Lower leg skin (tissue), 3 donors: ENCODE data around the gene SH2D2A.

Experiments
- CTCF ChIP-seq, 3 donors: fragments of 450-650 bp; IDR thresholded peaks; one replicate each; pipeline ENCODE4 v1.5.1; 2016; ENCODE audit warnings: antibody characterized with exemption in 3 of 3, mild to moderate bottlenecking in 3 of 3, moderate library complexity in 2 of 3
- POLR2A ChIP-seq, 2 donors: fragments of 450-650 bp; IDR thresholded peaks; one replicate each; pipeline ENCODE4 v1.6.1; 2016 to 2017; ENCODE audit warnings: antibody characterized with exemption in 2 of 2, mild to moderate bottlenecking in 1 of 2, moderate library complexity in 1 of 2

GRCh38 chr1:156797212-156797871 is 19.3 kb downstream of the SH2D2A start:
- TF ChIP-seq CTCF (IDR thresholded peaks at IDR 0.05) (no peak), POLR2A (IDR thresholded peaks at IDR 0.05) (no peak)
